DND-41 (cell line): ENCODE measurements around the gene LARP4B.

ENCODE experiments used
- ATAC-seq: fragments of 200-7000 bp; cut with Tn5 transposase; 3 replicates; pipeline ENCODE4 v1.9.1; 2021; ENCODE audit warnings: low read depth; ENCODE audit not compliant: insufficient read depth
- DNase-seq: peaks from one replicate; pipeline ENCODE4 v3.0.0-alpha.2; 2020
- H2AFZ ChIP-seq: 2 replicates; pipeline ENCODE4 v1.6.0; 2012; ENCODE audit warnings: low read depth, low read length
- H3K27ac ChIP-seq: 2 replicates; pipeline ENCODE4 v1.5.1; 2012; ENCODE audit warnings: low read length, inconsistent platforms
- H3K27me3 ChIP-seq: fragments of 200-600 bp; sonication (generic); 2 replicates; pipeline ENCODE4 v1.6.0; 2012; ENCODE audit warnings: low read length, mild to moderate bottlenecking, inconsistent platforms; ENCODE audit not compliant: insufficient read depth, poor library complexity
- H3K36me3 ChIP-seq: 2 replicates; pipeline ENCODE4 v1.5.1; 2012; ENCODE audit warnings: low read length, inconsistent platforms; ENCODE audit not compliant: insufficient read depth
- H3K4me1 ChIP-seq: 2 replicates; pipeline ENCODE4 v1.5.1; 2012; ENCODE audit warnings: mild to moderate bottlenecking, low read length; ENCODE audit not compliant: insufficient read depth
- H3K4me2 ChIP-seq: 2 replicates; pipeline ENCODE4 v1.6.0; 2012; ENCODE audit warnings: mild to moderate bottlenecking, moderate library complexity, low read length, inconsistent platforms; ENCODE audit not compliant: insufficient read depth
- H3K4me3 ChIP-seq, 2 experiments: fragments of 200-600 bp in 1 of 2; shearing (Covaris generic) in 1 of 2; 2 replicates each; pipeline ENCODE4 v1.5.1; 2012 to 2016; ENCODE audit warnings: inconsistent platforms in 2 of 2, low read length in 2 of 2, mild to moderate bottlenecking in 2 of 2, low read depth in 1 of 2, moderate library complexity in 1 of 2
- H3K79me2 ChIP-seq: 2 replicates; pipeline ENCODE4 v1.6.0; 2012; ENCODE audit warnings: low read length, inconsistent platforms; ENCODE audit not compliant: insufficient read depth
- H3K9ac ChIP-seq: 2 replicates; pipeline ENCODE4 v1.6.0; 2012; ENCODE audit warnings: low read depth, mild to moderate bottlenecking, inconsistent platforms, low read length, moderate library complexity
- H3K9me3 ChIP-seq: 2 replicates; pipeline ENCODE4 v1.5.1; 2012; ENCODE audit warnings: low read length, moderate library complexity, mild to moderate bottlenecking, inconsistent platforms; ENCODE audit not compliant: insufficient read depth, severe bottlenecking
- H4K20me1 ChIP-seq: 2 replicates; pipeline ENCODE4 v1.6.0; 2012; ENCODE audit warnings: low read length; ENCODE audit not compliant: insufficient read depth
- CTCF ChIP-seq: IDR thresholded peaks from 2 replicates; pipeline ENCODE4 v1.5.1; 2012; ENCODE audit warnings: borderline replicate concordance, low read length, moderate library complexity, mild to moderate bottlenecking; ENCODE audit not compliant: poor library complexity, severe bottlenecking; ENCODE audit errors: extremely low read depth
- EZH2 ChIP-seq: IDR thresholded peaks from 3 replicates; pipeline ENCODE4 v1.6.1; 2012; ENCODE audit warnings: borderline replicate concordance, low read depth, mild to moderate bottlenecking, moderate library complexity, low read length, inconsistent platforms; ENCODE audit not compliant: severe bottlenecking

LARP4B gene

GRCh38 chr10:829241-829640 is 102.3 kb downstream of the LARP4B start:
- Histone ChIP-seq H2AFZ (no peak overlapping the region), H3K9me3 (no peaks in the 10 kb centered on the region), H3K4me1 (no peaks in the 10 kb centered on the region), H3K27ac (no peak overlapping the region), H3K79me2 (peaks cover 28% of the 10 kb centered on the region), H3K9ac (no peak overlapping the region), H3K27me3 (no peaks in the 10 kb centered on the region), H4K20me1 (peaks cover 14% of the 10 kb centered on the region; the same call in 1 of the 2 replicates), H3K36me3 (peaks cover 91% of the 10 kb centered on the region), H3K4me3 (no peak overlapping the region), H3K4me2 (no peak overlapping the region)
- no peak for TF ChIP-seq CTCF
- no peak for TF ChIP-seq EZH2
- ATAC-seq (no peak), DNase-seq (no peak)

GRCh38 chr10:828191-828590 is 103.3 kb downstream of the LARP4B start:
- no peak overlapping the region for H3K4me2 ChIP-seq
- no peak overlapping the region for H3K27ac ChIP-seq
- peaks cover 16% of the 10 kb centered on the region; the same call in 1 of the 2 replicates for H4K20me1 ChIP-seq
- no peak overlapping the region for H3K9ac ChIP-seq
- no peaks in the 10 kb centered on the region for H3K27me3 ChIP-seq
- no peak for TF ChIP-seq CTCF
- TF ChIP-seq EZH2, result no peak
- DNase-seq (no peak), ATAC-seq (no peak)
- H2AFZ ChIP-seq, result no peak overlapping the region
- H3K79me2 ChIP-seq, result peaks cover 22% of the 10 kb centered on the region
- H3K9me3 ChIP-seq, result no peaks in the 10 kb centered on the region
- no peak overlapping the region for H3K4me3 ChIP-seq
- H3K36me3 ChIP-seq, result peaks cover 92% of the 10 kb centered on the region
- no peaks in the 10 kb centered on the region for H3K4me1 ChIP-seq

- H3K79me2 ChIP-seq, result peaks cover 9% of the 10 kb centered on the region
- no peak overlapping the region for H3K4me3 ChIP-seq
- no peaks in the 10 kb centered on the region for H3K9me3 ChIP-seq
- H3K4me2 ChIP-seq, result no peak overlapping the region
- no peak for ATAC-seq
- no peaks in the 10 kb centered on the region for H3K4me1 ChIP-seq
- no peak for TF ChIP-seq CTCF
- no peak for TF ChIP-seq EZH2
- no peak overlapping the region for H3K27ac ChIP-seq
- no peak overlapping the region for H3K9ac ChIP-seq
- H3K27me3 ChIP-seq, result no peaks in the 10 kb centered on the region
- DNase-seq, result no peak
- H4K20me1 ChIP-seq, result peaks cover 29% of the 10 kb centered on the region
- peaks cover 97% of the 10 kb centered on the region for H3K36me3 ChIP-seq
- H2AFZ ChIP-seq, result no peak overlapping the region
These were observed 106.6 kb downstream of the LARP4B start for GRCh38 chr10:824946-825345.

GRCh38 chr10:824497-824896 is 107.0 kb downstream of the LARP4B start:
- Histone ChIP-seq H3K9ac (no peak overlapping the region), H4K20me1 (peaks cover 33% of the 10 kb centered on the region), H3K79me2 (peaks cover 9% of the 10 kb centered on the region), H2AFZ (no peak overlapping the region), H3K36me3 (peaks cover 97% of the 10 kb centered on the region), H3K4me1 (no peaks in the 10 kb centered on the region), H3K4me3 (no peak overlapping the region), H3K27ac (no peak overlapping the region), H3K27me3 (no peaks in the 10 kb centered on the region), H3K4me2 (no peak overlapping the region), H3K9me3 (no peaks in the 10 kb centered on the region)
- ATAC-seq (no peak), DNase-seq (no peak)
- TF ChIP-seq EZH2, result no peak
- no peak for TF ChIP-seq CTCF
